Measurements from ENCODE around the gene MTRF1L. TPM values are rescaled to one million over a fixed set of nuclear protein-coding genes. Genes with fewer than 3 reads are reported as not detected.

The MTRF1L gene
- total and polyA plus RNA-seq, 2 of the 8 experiments (the other 6 are each of a cell fraction or from before 2014, with no cell fraction given), result 4.5 to 26.5 TPM

- TF ChIP-seq RBBP5 (IDR thresholded peaks at IDR 0.05; ENCODE audit: borderline replicate concordance, low read depth, low read length) (peak; percentile 89; the same call in 1 of the 2 replicates), KDM5A (IDR thresholded peaks at IDR 0.05; ENCODE audit: low read length) (no peak), E2F6 (IDR thresholded peaks at IDR 0.05) (peak; percentile 82), CHD7 (IDR thresholded peaks at IDR 0.05; ENCODE audit: insufficient replicate concordance, low read length) (no peak), TCF12 (IDR thresholded peaks at IDR 0.05; ENCODE audit: low read depth, low read length) (no peak), CEBPB (IDR thresholded peaks at IDR 0.05; ENCODE audit: low read depth, low read length) (no peak), EZH2 (IDR thresholded peaks at IDR 0.05; ENCODE audit: low read depth, low read length, severe bottlenecking) (no peak), EGR1 (IDR thresholded peaks at IDR 0.05; ENCODE audit: borderline replicate concordance, low read depth, low read length) (no peak), JUND (IDR thresholded peaks at IDR 0.05; ENCODE audit: low read length) (no peak)
Measured at GRCh38 chr6:152982904-152983636, 19.4 kb downstream of the MTRF1L start, which contains the start of gene FBXO5 (continued).

All from H1 (cell line).